HepG2 (cell line): ENCODE measurements around the gene CDT1. TPM values are rescaled to one million over a fixed set of nuclear protein-coding genes. Genes with fewer than 3 reads are reported as not detected.
A peak's percentile ranks its signal among the peaks of the same experiment; 100 is the strongest.

ENCODE experiments used
- ATAC-seq: fragments of 200-7000 bp; cut with Tn5 transposase; 3 replicates; pipeline ENCODE4 v1.9.1; 2020; ENCODE audit warnings: mild to moderate bottlenecking, moderate library complexity
- BruUV-seq: library from RNA; stranded (reverse); fragments of 400-500 nt; replicated peaks from 2 replicates; lab custom pipeline; 2021; lab: Mats Ljungman, UMichigan
- CTCF ChIA-PET: fragments of 300-600 bp; formaldehyde crosslinking; extraction: SDS; loops from one replicate; lab custom pipeline; 2021; ENCODE audit warnings: low total read pairs, inconsistent platforms, low intra/inter-chr PET ratio; lab: Yijun Ruan, JAX
- POLR2A ChIA-PET: fragments of 350-600 bp; sonication (Branson Sonifier 250); formaldehyde crosslinking; loops from one replicate; lab custom pipeline; 2020; ENCODE audit warnings: antibody characterized with exemption, inconsistent platforms; lab: Yijun Ruan, JAX
- DNase-seq: peaks from one replicate; pipeline ENCODE4 v3.0.0-alpha.2; 2015; ENCODE audit warnings: low spot score
- FAIRE-seq: peaks from 3 replicates; lab custom pipeline; 2011; peaks lifted over from hg19 to GRCh38; lab: Jason Lieb, UNC
- H2AFZ ChIP-seq: one replicate; pipeline ENCODE4 v1.6.1; 2011; ENCODE audit warnings: low read length, inconsistent platforms
- H3K27ac ChIP-seq: fragments of 300-600 bp; 3 replicates; pipeline ENCODE4 v1.8.0; 2011; ENCODE audit warnings: mixed run types, mild to moderate bottlenecking, mixed read lengths, low read length, inconsistent platforms; ENCODE audit not compliant: insufficient read depth; ENCODE audit errors: extremely low read length
- H3K27me3 ChIP-seq, 2 experiments: fragments of 200-600 bp in 1 of 2; 2 replicates in 1 of 2; 3 replicates in 1 of 2; pipeline versions ENCODE4 v1.6.0 to v1.8.0; 2011; ENCODE audit warnings: low read length in 2 of 2, mild to moderate bottlenecking in 2 of 2, moderate library complexity in 2 of 2, inconsistent platforms in 1 of 2; ENCODE audit not compliant: insufficient read depth in 2 of 2, control insufficient read depth in 1 of 2
- H3K36me3 ChIP-seq, 2 experiments: fragments of 200-600 bp in 1 of 2; replicated peaks in 1 of 2; 2 replicates in 1 of 2; 3 replicates in 1 of 2; pipeline versions ENCODE4 v1.5.1 to v1.8.0; 2011; ENCODE audit warnings: low read length in 2 of 2, inconsistent platforms in 1 of 2; ENCODE audit not compliant: insufficient read depth in 2 of 2, control insufficient read depth in 1 of 2
- H3K4me1 ChIP-seq: 2 replicates; pipeline ENCODE4 v1.5.1; 2012; ENCODE audit warnings: low read length, inconsistent platforms; ENCODE audit not compliant: insufficient read depth
- H3K4me2 ChIP-seq: 2 replicates; pipeline ENCODE4 v1.6.0; 2011; ENCODE audit warnings: low read depth, low read length, inconsistent platforms
- H3K4me3 ChIP-seq, 3 experiments: fragments of 200-600 bp in 1 of 3; sonication (generic), shearing (Covaris generic) in 1 of 3; replicated peaks in 1 of 3; 2 replicates each; pipeline ENCODE4 v1.5.1; 2011 to 2016; ENCODE audit warnings: low read length in 3 of 3, inconsistent platforms in 2 of 3, low read depth in 2 of 3, mild to moderate bottlenecking in 2 of 3, control low read depth in 1 of 3, mixed read lengths in 1 of 3; ENCODE audit not compliant: insufficient read depth in 1 of 3
- H3K79me2 ChIP-seq: one replicate; pipeline ENCODE4 v1.6.1; 2011; ENCODE audit warnings: low read length, inconsistent platforms; ENCODE audit not compliant: insufficient read depth
- H3K9ac ChIP-seq: 2 replicates; pipeline ENCODE4 v1.6.0; 2011; ENCODE audit warnings: mild to moderate bottlenecking, low read depth, low read length, inconsistent platforms; ENCODE audit not compliant: insufficient read depth
- H3K9me3 ChIP-seq: 2 replicates; pipeline ENCODE4 v1.5.1; 2012; ENCODE audit warnings: mild to moderate bottlenecking, low read length
- H4K20me1 ChIP-seq: 2 replicates; pipeline ENCODE4 v1.6.0; 2011; ENCODE audit warnings: inconsistent platforms, mild to moderate bottlenecking, low read length, moderate library complexity; ENCODE audit not compliant: insufficient read depth
- AGO2 ChIP-seq: fragments of 200-400 bp; formaldehyde crosslinking; optimal IDR thresholded peaks from 2 replicates; pipeline ENCODE3; 2017; ENCODE audit warnings: mild to moderate bottlenecking, low read depth, low read length, moderate library complexity
- DNMT1 ChIP-seq: sonication (generic); formaldehyde crosslinking; IDR thresholded peaks from 2 replicates; pipeline ENCODE4 v1.5.1; 2020; ENCODE audit warnings: mild to moderate bottlenecking, missing genetic modification reagents
- RBFOX2 ChIP-seq: fragments of 200-400 bp; formaldehyde crosslinking; IDR thresholded peaks from 2 replicates; pipeline ENCODE4 v1.6.1; 2017; ENCODE audit warnings: low read depth, mild to moderate bottlenecking, low read length
- SMAD1 ChIP-seq: sonication (generic); formaldehyde crosslinking; IDR thresholded peaks from 2 replicates; pipeline ENCODE4 v1.4.0; 2020; ENCODE audit warnings: missing genetic modification reagents, low read depth, mild to moderate bottlenecking, borderline replicate concordance
- TBX3 ChIP-seq: fragments of 450-650 bp; IDR thresholded peaks from 2 replicates; pipeline ENCODE4 v1.6.1; 2017; ENCODE audit warnings: antibody characterized with exemption, mild to moderate bottlenecking, inconsistent platforms, borderline replicate concordance
- ZNF180 ChIP-seq: sonication (generic); formaldehyde crosslinking; IDR thresholded peaks from 2 replicates; pipeline ENCODE4 v1.4.0; 2020; ENCODE audit warnings: low read depth, missing genetic modification reagents, borderline replicate concordance
- ZNF230 ChIP-seq: sonication (generic); formaldehyde crosslinking; IDR thresholded peaks from 2 replicates; pipeline ENCODE4 v1.4.0; 2020; ENCODE audit warnings: mild to moderate bottlenecking, missing genetic modification reagents
- ZNF280B ChIP-seq: sonication (generic); formaldehyde crosslinking; IDR thresholded peaks from 2 replicates; pipeline ENCODE4 v1.5.0; 2020; ENCODE audit warnings: missing genetic modification reagents, mild to moderate bottlenecking, borderline replicate concordance
- ZNF282 ChIP-seq: fragments of 450-650 bp; IDR thresholded peaks from 2 replicates; pipeline ENCODE4 v1.6.1; 2018; ENCODE audit not compliant: partially characterized antibody
- WGBS: methylation state at CpG from one replicate; pipeline ENCODE4 v1.1.6; 2017; ENCODE audit warnings: low lambda C conversion rate; 5-methylcytosine and 5-hydroxymethylcytosine counted together
- in situ Hi-C: cut with HindIII; loops from 2 replicates; pipeline ENCODE4 v1.10.0; 2017; ENCODE audit warnings: low pct_unique_long_range_greater_than_20kb; ENCODE audit not compliant: extremely low pct_ligation_motif_present
- intact Hi-C: fragments of 100-400 bp; cut with micrococcal nuclease; formaldehyde crosslinking; loops from one replicate; pipeline ENCODE4 v1.10.0; 2022; ENCODE audit not compliant: unreplicated experiment
- polyA plus RNA-seq, 8 experiments: library from polyadenylated mRNA; depleted of rRNA in 3 of 8; stranded (reverse) in 7 of 8; unstranded in 1 of 8; fragments of >200 nt; fragmentation: Illumina TruSeq in 4 of 8; extraction: Trizol in 4 of 8; gene quantifications; 2 replicates each; pipeline versions ENCODE4 v1.2.1 to v1.2.3, GENCODE V29; 2011 to 2016; ENCODE audit warnings: low read depth in 4 of 8, missing spikeins in 1 of 8, mixed read lengths in 1 of 8; ENCODE audit not compliant: insufficient read depth in 1 of 8
- total RNA-seq, 5 experiments: library from RNA; depleted of rRNA; stranded (reverse); fragments of >200 nt; fragmentation: Illumina TruSeq; extraction: Trizol; gene quantifications; 2 replicates each; pipeline ENCODE4 v1.2.3, GENCODE V29; 2016; ENCODE audit warnings: low read depth in 1 of 5

Gene CDT1
- total and polyA plus RNA-seq, 2 of the 13 experiments (the other 11 are each of a cell fraction or from before 2014, with no cell fraction given) = 23.1 to 23.8 TPM

- TF ChIP-seq ZNF282 (no peak), DNMT1 (peak; percentile 55; the same call in 1 of the 2 replicates), SMAD1 (CRISPR knock-in tag) (no peak), ZNF230 (CRISPR knock-in tag) (no peak), ZNF280B (CRISPR knock-in tag) (peak; percentile 6; the same call in 1 of the 2 replicates), TBX3 (no peak), ZNF180 (CRISPR knock-in tag) (no peak), AGO2 (peak; percentile 48), RBFOX2 (0 out of 2 replicates have a peak, but pooled peaks have one; percentile 29)
- H4K20me1 ChIP-seq = peaks cover 13% of the 10 kb centered on the region; the same call in 1 of the 2 replicates
- FAIRE-seq = no peak
- no peaks in the 10 kb centered on the region for H3K9me3 ChIP-seq
- no peak overlapping the region for H3K27ac ChIP-seq
- H3K36me3 ChIP-seq = peaks cover 2 to 5% of the 10 kb centered on the region in 2 experiments; a peak in 2 of 5 replicates
- ATAC-seq = no peak
- no TSS peak for BruUV-seq
- no peak overlapping the region for H2AFZ ChIP-seq
- no peak overlapping the region for H3K4me2 ChIP-seq
- no peak for DNase-seq
- H3K79me2 ChIP-seq = peaks cover 40% of the 10 kb centered on the region
- POLR2A ChIA-PET = interaction anchor here (1.0 to 2.2 kb wide), 2 partner anchors 9 to 11 kb away, joined by 4 to 10 read pairs; no protein-coding TSS in a partner anchor
- WGBS = 97% methylated on average over 30 of the region's 32 CpGs
- no peaks in the 10 kb centered on the region for H3K27me3 ChIP-seq
- no peak overlapping the region for H3K4me3 ChIP-seq
- H3K9ac ChIP-seq = no peak overlapping the region
- in situ Hi-C loops (no loop called here), intact Hi-C loops (no loop called here)
- peaks cover 33% of the 10 kb centered on the region for H3K4me1 ChIP-seq
- CTCF ChIA-PET = no interaction called here
Observed at GRCh38 chr16:88774544-88775393, 28.8 kb upstream of the CDT1 start.
